Putamen (tissue), 1 donor: ENCODE results near the gene FXYD3.
"Not testable (repeated sequence)": the region's sequence is repeated elsewhere in the genome, so short reads cannot be mapped to it uniquely, and the experiment has no call there.

Experiments
- DNase-seq: peaks from one replicate; pipeline ENCODE4 v3.0.0-alpha.2; 2016; ENCODE audit warnings: low spot score

Gene FXYD3

GRCh38 chr19:35141837-35142605 is 26.4 kb downstream of the FXYD3 start:
- DNase-seq, result no peak

- no peak for DNase-seq
Measured at GRCh38 chr19:35142606-35143230, 27.1 kb downstream of the FXYD3 start.

GRCh38 chr19:35143231-35143715 is 27.6 kb downstream of the FXYD3 start, which contains the start of gene FXYD7:
FXYD7 (plus strand) TSS chr19:35143255; CDS start chr19:35143334, 79 bp downstream.
- DNase-seq, result no peak

GRCh38 chr19:35143818-35144217 is 28.2 kb downstream of the FXYD3 start:
- no peak for DNase-seq

- DNase-seq, result no peak
Measured at GRCh38 chr19:35144259-35144599, 28.6 kb downstream of the FXYD3 start.

- no peak for DNase-seq
Measured at GRCh38 chr19:35144600-35145436, 29.2 kb downstream of the FXYD3 start.

GRCh38 chr19:35146746-35147459 is 31.3 kb downstream of the FXYD3 start:
- no peak for DNase-seq

- no peak for DNase-seq
Measured at GRCh38 chr19:35149463-35149862, 33.8 kb downstream of the FXYD3 start.

- no peak for DNase-seq
Measured at GRCh38 chr19:35150445-35150844, 34.8 kb downstream of the FXYD3 start.

GRCh38 chr19:35151273-35152065 is 35.8 kb downstream of the FXYD3 start:
- DNase-seq, result no peak

- DNase-seq, result not testable (repeated sequence)
Measured at GRCh38 chr19:35153129-35153522, 37.5 kb downstream of the FXYD3 start.

GRCh38 chr19:35153701-35154524 is 38.3 kb downstream of the FXYD3 start:
- DNase-seq, result no peak

- no peak for DNase-seq
Measured at GRCh38 chr19:35154525-35155406, 39.1 kb downstream of the FXYD3 start, which contains the start of gene FXYD5. FXYD5 (plus strand) TSS chr19:35154735; CDS start chr19:35155551, 816 bp downstream.

- no peak for DNase-seq
Measured at GRCh38 chr19:35155441-35155840, 39.8 kb downstream of the FXYD3 start.

GRCh38 chr19:35155981-35156672 is 40.5 kb downstream of the FXYD3 start:
- no peak for DNase-seq

GRCh38 chr19:35156673-35157014 is 41.0 kb downstream of the FXYD3 start:
- DNase-seq, result no peak

- no peak for DNase-seq
Measured at GRCh38 chr19:35157431-35157830, 41.8 kb downstream of the FXYD3 start.

- DNase-seq, result no peak
Measured at GRCh38 chr19:35159606-35160005, 44.0 kb downstream of the FXYD3 start.
